MM.1S (cell line): ENCODE results near the gene TCF23.

ENCODE experiments used
- CTCF ChIP-seq: fragments of 300-600 bp; sonication (generic); IDR thresholded peaks from 2 replicates; pipeline ENCODE4 v1.5.1; 2016; ENCODE audit warnings: antibody characterized with exemption, low read length, mixed read lengths
- EZH2 ChIP-seq: fragments of 300-600 bp; sonication (generic); optimal IDR thresholded peaks from 2 replicates; pipeline ENCODE3; 2017; ENCODE audit warnings: low read depth, mild to moderate bottlenecking, antibody characterized with exemption, low read length, mixed read lengths
- EZH2phosphoT487 ChIP-seq: fragments of 300-600 bp; sonication (generic); IDR thresholded peaks from 2 replicates; pipeline ENCODE4 v1.6.1; 2018; ENCODE audit warnings: antibody characterized with exemption, low read length

- TF ChIP-seq CTCF (no peak), EZH2phosphoT487 (no peak), EZH2 (no peak)
Measured at GRCh38 chr2:27174638-27175037, 25.8 kb downstream of the TCF23 start.
